GM12878 (cell line): Measurements from ENCODE around the gene WDR75. TPM values are rescaled to one million over a fixed set of nuclear protein-coding genes. Genes with fewer than 3 reads are reported as not detected.
"Not testable (repeated sequence)": the region's sequence is repeated elsewhere in the genome, so short reads cannot be mapped to it uniquely, and the experiment has no call there.

Experiments used
- ATAC-seq: fragments of 200-7000 bp; cut with Tn5 transposase; 3 replicates; pipeline ENCODE4 v1.9.1; 2020; ENCODE audit warnings: mild to moderate bottlenecking, moderate library complexity
- BruUV-seq: library from RNA; stranded (reverse); fragments of 400-500 nt; replicated peaks from 2 replicates; lab custom pipeline; 2021; lab: Mats Ljungman, UMichigan
- CTCF ChIA-PET: fragments of 300-600 bp; sonication (Branson Sonifier 250); formaldehyde crosslinking; extraction: SDS; loops from one replicate; lab custom pipeline; 2021; ENCODE audit warnings: inconsistent platforms; lab: Yijun Ruan, JAX
- POLR2A ChIA-PET: fragments of 350-600 bp; formaldehyde crosslinking; extraction: SDS; loops from one replicate; lab custom pipeline; 2021; ENCODE audit warnings: inconsistent platforms; lab: Charles Lee
- RAD21 ChIA-PET: fragments of 300-600 bp; sonication (Branson Sonifier 250); formaldehyde crosslinking; loops from one replicate; lab custom pipeline; 2023; ENCODE audit warnings: antibody characterized with exemption; ENCODE audit not compliant: unreplicated experiment; lab: Charles Lee
- SMC1A ChIA-PET: fragments of 300-600 bp; sonication (Branson Sonifier 250); formaldehyde crosslinking; loops from one replicate; lab custom pipeline; 2023; ENCODE audit not compliant: unreplicated experiment, uncharacterized antibody; lab: Charles Lee
- DNase-seq: peaks from one replicate; pipeline ENCODE4 v3.0.0-alpha.2; 2011; ENCODE audit warnings: low read depth, low spot score
- FAIRE-seq: peaks from 3 replicates; lab custom pipeline; 2011; peaks lifted over from hg19 to GRCh38; lab: Jason Lieb, UNC
- H2AFZ ChIP-seq: 2 replicates; pipeline ENCODE4 v1.6.0; 2011; ENCODE audit warnings: low read depth, low read length, control low read depth; ENCODE audit not compliant: control insufficient read depth
- H3K27ac ChIP-seq: 2 replicates; pipeline ENCODE4 v1.5.1; 2011; ENCODE audit warnings: control low read depth; ENCODE audit not compliant: control insufficient read depth, insufficient read depth
- H3K27me3 ChIP-seq, 2 experiments: replicated peaks in 1 of 2; 2 replicates each; pipeline versions ENCODE4 v1.6.0 to v1.6.1; 2011; ENCODE audit warnings: low read length in 1 of 2; ENCODE audit not compliant: control insufficient read depth in 2 of 2, insufficient read depth in 2 of 2
- H3K36me3 ChIP-seq, 2 experiments: 2 replicates each; pipeline ENCODE4 v1.5.1; 2011; ENCODE audit warnings: low read length in 1 of 2; ENCODE audit not compliant: control insufficient read depth in 2 of 2, insufficient read depth in 2 of 2
- H3K4me1 ChIP-seq: 2 replicates; pipeline ENCODE4 v1.6.1; 2011; ENCODE audit warnings: mild to moderate bottlenecking, low read length, moderate library complexity, mixed read lengths; ENCODE audit not compliant: control insufficient read depth, insufficient read depth
- H3K4me2 ChIP-seq: 2 replicates; pipeline ENCODE4 v1.6.0; 2011; ENCODE audit warnings: control low read depth; ENCODE audit not compliant: control insufficient read depth, insufficient read depth
- H3K4me3 ChIP-seq: fragments of 200-600 bp; sonication (generic); 2 replicates; pipeline ENCODE4 v1.5.1; 2016
- H3K79me2 ChIP-seq: 2 replicates; pipeline ENCODE4 v1.6.0; 2011; ENCODE audit warnings: low read length; ENCODE audit not compliant: control insufficient read depth, insufficient read depth
- H3K9ac ChIP-seq: 2 replicates; pipeline ENCODE4 v1.8.0; 2011; ENCODE audit warnings: low read length, control low read depth, mixed read lengths; ENCODE audit not compliant: control insufficient read depth, insufficient read depth
- H3K9me3 ChIP-seq: replicated peaks from 3 replicates; pipeline ENCODE4 v1.5.1; 2011; ENCODE audit warnings: mild to moderate bottlenecking, low read length; ENCODE audit not compliant: control insufficient read depth, insufficient read depth
- H4K20me1 ChIP-seq: 2 replicates; pipeline ENCODE4 v1.6.0; 2011; ENCODE audit not compliant: control insufficient read depth, insufficient read depth
- FOS ChIP-seq: IDR thresholded peaks from 3 replicates; pipeline ENCODE4 v1.6.1; 2011; ENCODE audit warnings: borderline replicate concordance; ENCODE audit not compliant: insufficient read length; ENCODE audit errors: extremely low read depth
- ZNF24 ChIP-seq: fragments of 450-650 bp; IDR thresholded peaks from 2 replicates; pipeline ENCODE4 v1.6.1; 2017; ENCODE audit warnings: antibody characterized with exemption, mild to moderate bottlenecking
- WGBS: methylation state at CpG from one replicate; pipeline ENCODE4 v1.1.6; 2016; ENCODE audit warnings: low lambda C conversion rate; ENCODE audit not compliant: insufficient replicate concordance, insufficient coverage; ENCODE audit errors: missing lambda C conversion rate; 5-methylcytosine and 5-hydroxymethylcytosine counted together
- in situ Hi-C: fragments of 300-500 bp; cut with MboI; formaldehyde crosslinking; loops from 9 replicates; pipeline ENCODE4 v1.14.3; 2018; ENCODE audit warnings: mixed read lengths
- intact Hi-C: fragments of 100-400 bp; cut with micrococcal nuclease; formaldehyde crosslinking; loops from one replicate; pipeline ENCODE4 v1.14.2; 2022; ENCODE audit not compliant: unreplicated experiment
- polyA plus RNA-seq, 11 experiments: library from polyadenylated mRNA; depleted of rRNA in 4 of 11; unstranded in 6 of 11; stranded (reverse) in 5 of 11; fragments of >200 nt; fragmentation: Nextera tagmentation in 4 of 11; fragmentation: Illumina TruSeq in 1 of 11; extraction: Ambion mirVana in 4 of 11; extraction: Trizol in 1 of 11; gene quantifications; 1 replicate in 1 of 11; 2 replicates in 10 of 11; pipeline versions ENCODE4 v1.2.1 to v1.2.3, GENCODE V29; 2011 to 2016; ENCODE audit warnings: inconsistent platforms in 2 of 11, missing spikeins in 2 of 11, low read depth in 1 of 11
- total RNA-seq, 4 experiments: library from RNA; depleted of rRNA in 3 of 4; stranded (reverse); fragments of >200 nt in 3 of 4; fragmentation: Illumina TruSeq in 1 of 4; extraction: Trizol in 1 of 4; gene quantifications; 2 replicates each; pipeline versions ENCODE4 v1.2.1 to v1.2.3, GENCODE V29; 2013 to 2021

WDR75 gene
- total and polyA plus RNA-seq, 10 of the 15 experiments (the other 5 are each of a cell fraction or from before 2014, with no cell fraction given): 53.1 to 98.5 (median 71.5) TPM

GRCh38 chr2:189478289-189478688 is 37.0 kb downstream of the WDR75 start:
- H3K27me3 ChIP-seq, H4K20me1 ChIP-seq, BruUV-seq, H3K79me2 ChIP-seq, H3K4me3 ChIP-seq, intact Hi-C loops, H3K4me1 ChIP-seq, H3K9me3 ChIP-seq, in situ Hi-C loops, FAIRE-seq, H2AFZ ChIP-seq, ATAC-seq, H3K27ac ChIP-seq, POLR2A ChIA-PET, H3K9ac ChIP-seq, RAD21 ChIA-PET, H3K4me2 ChIP-seq, H3K36me3 ChIP-seq, CTCF ChIA-PET, DNase-seq: not testable (repeated sequence)
- SMC1A ChIA-PET: interaction anchor here (1.5 kb wide), 1 partner anchor 10 kb away, joined by 4 read pairs; no protein-coding TSS in a partner anchor
- 99% methylated on average over 5 of the region's 5 CpGs for WGBS

GRCh38 chr2:189481071-189481470 is 39.8 kb downstream of the WDR75 start:
- Histone ChIP-seq H3K4me2 (no peak overlapping the region), H2AFZ (no peak overlapping the region), H3K27ac (no peak overlapping the region), H3K27me3 (no peaks in the 10 kb centered on the region), H3K9ac (no peak overlapping the region), H3K9me3 (no peaks in the 10 kb centered on the region), H3K36me3 (no peaks in the 10 kb centered on the region; a peak in 2 of 4 replicates), H3K4me1 (no peaks in the 10 kb centered on the region), H3K4me3 (no peak overlapping the region), H3K79me2 (no peaks in the 10 kb centered on the region), H4K20me1 (no peaks in the 10 kb centered on the region)
- FAIRE-seq (no peak), DNase-seq (no peak), ATAC-seq (no peak)
- ChIA-PET CTCF (interaction anchor here (1.0 kb wide), 1 partner anchor 20 kb away, joined by 3 read pairs; no protein-coding TSS in a partner anchor), RAD21 (no interaction called here), POLR2A (no interaction called here), SMC1A (interaction anchor here (0.8 to 1.5 kb wide), 3 partner anchors 12 to 56 kb away, joined by 3 to 4 read pairs (median 3); no protein-coding TSS in a partner anchor)
- TF ChIP-seq ZNF24: no peak
- TF ChIP-seq FOS: no peak
- intact Hi-C loops: no loop called here
- in situ Hi-C loops: no loop called here
- BruUV-seq: no TSS peak
- WGBS: 100% methylated on average over 1 of the region's 1 CpG
